Hepatocyte (in vitro differentiated cells): ENCODE results near the gene METTL24. TPM values are rescaled to one million over a fixed set of nuclear protein-coding genes. Genes with fewer than 3 reads are reported as not detected.
A peak's percentile ranks its signal among the peaks of the same experiment; 100 is the strongest.

Experiments
- DNase-seq: peaks from one replicate; pipeline ENCODE4 v3.0.0-alpha.2; 2016; ENCODE audit warnings: low spot score
- H2AFZ ChIP-seq: fragments of 200-600 bp; sonication (generic); 2 replicates; pipeline ENCODE4 v1.6.0; 2016; ENCODE audit warnings: antibody characterized with exemption, mild to moderate bottlenecking
- H3K27ac ChIP-seq: fragments of 200-600 bp; sonication (generic); 2 replicates; pipeline ENCODE4 v1.5.1; 2016; ENCODE audit warnings: mild to moderate bottlenecking
- H3K27me3 ChIP-seq: fragments of 200-600 bp; sonication (generic); 2 replicates; pipeline ENCODE4 v1.6.1; 2016
- H3K36me3 ChIP-seq: fragments of 200-600 bp; sonication (generic); replicated peaks from 2 replicates; pipeline ENCODE4 v1.5.1; 2016; ENCODE audit warnings: low read depth; ENCODE audit not compliant: insufficient read depth
- H3K4me1 ChIP-seq: fragments of 200-600 bp; sonication (generic); 2 replicates; pipeline ENCODE4 v1.5.1; 2016; ENCODE audit warnings: mild to moderate bottlenecking, moderate library complexity; ENCODE audit not compliant: insufficient read depth
- H3K4me2 ChIP-seq: fragments of 200-600 bp; sonication (generic); 2 replicates; pipeline ENCODE4 v1.6.0; 2016
- H3K4me3 ChIP-seq: fragments of 200-600 bp; sonication (generic); 2 replicates; pipeline ENCODE4 v1.5.1; 2016; ENCODE audit warnings: mild to moderate bottlenecking
- H3K79me2 ChIP-seq: fragments of 200-600 bp; sonication (generic); 2 replicates; pipeline ENCODE4 v1.6.0; 2017; ENCODE audit warnings: mild to moderate bottlenecking
- H3K9me2 ChIP-seq: fragments of 200-600 bp; sonication (generic); replicated peaks from 2 replicates; pipeline ENCODE4 v1.6.0; 2017; ENCODE audit warnings: mild to moderate bottlenecking; ENCODE audit not compliant: insufficient read depth
- H3K9me3 ChIP-seq: fragments of 200-600 bp; sonication (generic); 2 replicates; pipeline ENCODE4 v1.5.1; 2016; ENCODE audit warnings: low read depth, mild to moderate bottlenecking
- H4K20me1 ChIP-seq: fragments of 200-600 bp; sonication (generic); 2 replicates; pipeline ENCODE4 v1.6.0; 2016; ENCODE audit warnings: mild to moderate bottlenecking; ENCODE audit not compliant: insufficient read depth, poor library complexity, severe bottlenecking
- CTCF ChIP-seq: fragments of 200-600 bp; sonication (generic); IDR thresholded peaks from 2 replicates; pipeline ENCODE4 v1.5.1; 2016; ENCODE audit warnings: antibody characterized with exemption, mild to moderate bottlenecking; ENCODE audit not compliant: poor library complexity
- EZH2 ChIP-seq: fragments of 200-600 bp; sonication (generic); IDR thresholded peaks from 2 replicates; pipeline ENCODE4 v1.6.1; 2016; ENCODE audit warnings: antibody characterized with exemption, mild to moderate bottlenecking, borderline replicate concordance
- EZH2phosphoT487 ChIP-seq: fragments of 200-600 bp; sonication (generic); IDR thresholded peaks from one replicate; pipeline ENCODE4 v1.6.1; 2018; ENCODE audit warnings: antibody characterized with exemption, mild to moderate bottlenecking, low read depth, moderate library complexity; ENCODE audit not compliant: unreplicated experiment, severe bottlenecking
- WGBS: methylation state at CpG from one replicate; pipeline ENCODE4 v1.1.6; 2016; ENCODE audit warnings: low lambda C conversion rate; ENCODE audit errors: missing lambda C conversion rate; 5-methylcytosine and 5-hydroxymethylcytosine counted together
- polyA plus RNA-seq: library from polyadenylated mRNA; unstranded; fragments of >200 nt; fragmentation: Nextera tagmentation; extraction: Ambion mirVana; gene quantifications from 2 replicates; pipeline ENCODE4 v1.2.1, GENCODE V29; 2016
- total RNA-seq: library from RNA; depleted of rRNA; stranded (reverse); fragments of >200 nt; gene quantifications from 2 replicates; pipeline ENCODE4 v1.2.3, GENCODE V29; 2014

Gene METTL24
- total and polyA plus RNA-seq, 2 experiments from 2014 or later = 2.2 to 5.7 TPM

DNA sequence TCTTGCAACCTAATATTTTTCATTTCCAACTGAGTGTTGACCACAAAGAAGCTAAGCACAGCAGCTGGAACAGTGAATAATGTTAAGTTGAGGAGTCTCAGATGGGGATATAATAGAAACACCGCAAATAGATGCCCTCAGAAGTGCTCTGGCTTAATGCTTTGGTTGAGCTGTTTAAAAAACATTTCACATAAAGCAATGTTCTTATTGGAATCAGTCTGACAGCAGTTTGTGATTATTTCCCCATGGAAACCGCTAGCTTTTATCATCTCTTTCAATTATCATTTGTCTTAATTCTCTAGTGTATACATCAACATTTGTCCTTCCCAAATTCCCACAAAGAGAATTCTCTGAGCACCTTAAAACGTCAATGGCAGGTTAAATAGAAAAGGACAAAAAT lies 30.8 kb downstream of the METTL24 start:
- no peak for DNase-seq
- H3K4me1 ChIP-seq = peaks cover 75% of the 10 kb centered on the region
- H3K9me2 ChIP-seq = no peaks in the 10 kb centered on the region
- H4K20me1 ChIP-seq = no peaks in the 10 kb centered on the region
- H2AFZ ChIP-seq = no peak overlapping the region
- H3K4me3 ChIP-seq = no peak overlapping the region
- no peaks in the 10 kb centered on the region for H3K9me3 ChIP-seq
- no peaks in the 10 kb centered on the region for H3K79me2 ChIP-seq
- WGBS = 56% methylated on average over 3 of the region's 3 CpGs
- TF ChIP-seq CTCF (no peak), EZH2phosphoT487 (no peak), EZH2 (no peak)
- no peaks in the 10 kb centered on the region for H3K36me3 ChIP-seq
- peak overlapping the region; percentile 91 for H3K27ac ChIP-seq
- no peak overlapping the region for H3K4me2 ChIP-seq
- no peaks in the 10 kb centered on the region for H3K27me3 ChIP-seq

GRCh38 chr6:110326609-110327008 lies 31.5 kb downstream of the METTL24 start:
- 88% methylated on average over 2 of the region's 2 CpGs for WGBS
- H3K4me1 ChIP-seq = peaks cover 69% of the 10 kb centered on the region
- no peaks in the 10 kb centered on the region for H3K9me3 ChIP-seq
- no peaks in the 10 kb centered on the region for H3K27me3 ChIP-seq
- no peak overlapping the region for H2AFZ ChIP-seq
- no peaks in the 10 kb centered on the region for H4K20me1 ChIP-seq
- no peaks in the 10 kb centered on the region for H3K79me2 ChIP-seq
- no peak overlapping the region for H3K4me3 ChIP-seq
- peak overlapping the region; percentile 91 for H3K27ac ChIP-seq
- H3K4me2 ChIP-seq = no peak overlapping the region
- no peaks in the 10 kb centered on the region for H3K36me3 ChIP-seq
- no peak for DNase-seq
- no peak for TF ChIP-seq CTCF
- TF ChIP-seq EZH2 = no peak
- no peak for TF ChIP-seq EZH2phosphoT487
- H3K9me2 ChIP-seq = no peaks in the 10 kb centered on the region

DNA sequence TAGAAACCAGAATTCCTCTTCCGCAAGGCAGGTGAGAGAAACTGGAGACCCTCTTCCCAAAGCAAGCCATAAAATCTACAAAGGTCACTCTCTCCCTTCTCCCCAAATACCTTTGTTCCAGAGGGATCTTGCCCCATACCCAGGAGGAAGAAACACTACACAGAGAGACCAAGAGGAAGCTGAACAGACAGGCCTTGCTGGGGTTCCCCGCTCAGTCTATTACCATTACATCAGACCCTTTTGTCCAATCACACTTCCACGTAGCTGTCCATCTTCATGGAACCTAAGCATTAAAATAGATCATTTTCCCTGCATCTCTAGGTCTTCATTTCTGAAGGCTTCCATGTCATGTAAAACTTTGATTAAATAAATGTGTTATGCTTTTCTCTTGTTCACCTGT lies 32.1 kb downstream of the METTL24 start:
- DNase-seq = no peak
- H4K20me1 ChIP-seq = no peaks in the 10 kb centered on the region
- no peak for TF ChIP-seq CTCF
- no peak for TF ChIP-seq EZH2phosphoT487
- no peak for TF ChIP-seq EZH2
- WGBS = 98% methylated on average over 3 of the region's 3 CpGs
- H3K27ac ChIP-seq = peak overlapping the region; percentile 91
- no peaks in the 10 kb centered on the region for H3K36me3 ChIP-seq
- H2AFZ ChIP-seq = no peak overlapping the region
- peaks cover 68% of the 10 kb centered on the region for H3K4me1 ChIP-seq
- peak overlapping the region; percentile 7 for H3K4me2 ChIP-seq
- H3K9me3 ChIP-seq = no peaks in the 10 kb centered on the region
- no peak overlapping the region for H3K4me3 ChIP-seq
- no peaks in the 10 kb centered on the region for H3K9me2 ChIP-seq
- H3K27me3 ChIP-seq = no peaks in the 10 kb centered on the region
- H3K79me2 ChIP-seq = no peaks in the 10 kb centered on the region

GRCh38 chr6:110325197-110325596 lies 33.0 kb downstream of the METTL24 start:
- H3K4me1 ChIP-seq = peaks cover 64% of the 10 kb centered on the region
- peak overlapping the region; percentile 30 for H3K4me2 ChIP-seq
- no peaks in the 10 kb centered on the region for H3K27me3 ChIP-seq
- H3K36me3 ChIP-seq = no peaks in the 10 kb centered on the region
- peak overlapping the region; percentile 91 for H3K27ac ChIP-seq
- DNase-seq = peak; percentile 77
- no peaks in the 10 kb centered on the region for H3K9me2 ChIP-seq
- no peaks in the 10 kb centered on the region for H3K79me2 ChIP-seq
- no peaks in the 10 kb centered on the region for H3K9me3 ChIP-seq
- no peaks in the 10 kb centered on the region for H4K20me1 ChIP-seq
- H3K4me3 ChIP-seq = no peak overlapping the region
- no peak overlapping the region for H2AFZ ChIP-seq
- no peak for TF ChIP-seq EZH2phosphoT487
- no peak for TF ChIP-seq CTCF
- no peak for TF ChIP-seq EZH2
